ENCODE results near the gene AAR2. TPM values are rescaled to one million over a fixed set of nuclear protein-coding genes. Genes with fewer than 3 reads are reported as not detected.

Gene AAR2
- total RNA-seq, 1 donor from 2014 or later = 24.9 TPM

DNA sequence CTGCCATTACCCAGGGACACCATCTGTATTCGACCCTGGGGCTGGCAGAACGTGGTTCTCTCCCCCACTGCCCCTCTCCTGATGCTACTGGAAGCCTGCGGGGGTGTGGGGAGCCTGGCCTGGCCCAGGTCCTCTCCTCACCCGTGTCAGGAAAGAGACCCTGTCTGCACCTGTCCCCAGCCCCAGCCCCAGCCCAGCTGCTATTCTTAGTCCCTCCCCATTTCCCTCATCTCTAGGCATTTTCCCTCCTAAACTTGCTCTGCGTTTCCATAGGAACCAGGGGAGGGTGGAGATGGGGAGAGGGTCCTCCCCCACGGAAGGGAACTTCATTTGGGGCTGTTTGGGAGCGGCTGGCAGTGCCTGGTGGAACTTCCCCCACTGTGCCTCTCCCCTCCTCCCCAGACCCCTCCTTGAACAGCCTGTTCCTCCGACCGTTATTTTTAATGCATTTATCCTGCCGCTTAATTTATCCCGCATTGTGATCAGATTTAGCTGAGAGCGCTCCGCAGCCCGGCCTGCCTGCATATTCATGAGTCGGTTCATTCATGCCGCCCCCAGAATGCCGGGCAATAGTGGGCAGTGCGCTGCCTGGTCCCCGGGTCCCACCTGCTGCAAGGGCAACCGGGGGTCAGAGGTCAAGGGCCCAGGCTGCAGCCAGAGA is 38.0 kb downstream of the AAR2 start:
- FAIRE-seq (no peak), DNase-seq (ENCODE audit: low spot score in 2 of 2) (no peak)

DNA sequence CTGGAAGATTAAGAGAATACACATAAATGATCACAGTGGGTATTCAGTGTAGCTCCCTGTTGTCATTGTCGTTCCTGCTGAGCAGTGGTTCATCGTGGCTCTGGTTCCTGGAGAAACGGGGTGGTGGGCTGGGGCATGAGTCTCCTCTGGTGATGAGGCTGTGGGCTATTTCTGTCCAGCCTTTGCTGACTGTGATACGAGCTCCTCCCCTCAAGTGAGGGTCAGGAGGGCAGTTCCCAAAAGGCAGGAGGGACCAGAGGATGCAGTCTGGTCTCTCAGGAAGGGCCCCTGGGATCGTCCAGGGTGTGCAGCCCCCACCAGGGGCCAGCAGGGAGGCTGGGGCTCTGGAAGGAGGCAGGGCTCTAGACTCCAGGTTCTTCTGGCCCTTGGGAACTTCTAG is 38.7 kb downstream of the AAR2 start:
- FAIRE-seq = no peak
- DNase-seq (ENCODE audit: low spot score in 2 of 2) = no peak

DNA sequence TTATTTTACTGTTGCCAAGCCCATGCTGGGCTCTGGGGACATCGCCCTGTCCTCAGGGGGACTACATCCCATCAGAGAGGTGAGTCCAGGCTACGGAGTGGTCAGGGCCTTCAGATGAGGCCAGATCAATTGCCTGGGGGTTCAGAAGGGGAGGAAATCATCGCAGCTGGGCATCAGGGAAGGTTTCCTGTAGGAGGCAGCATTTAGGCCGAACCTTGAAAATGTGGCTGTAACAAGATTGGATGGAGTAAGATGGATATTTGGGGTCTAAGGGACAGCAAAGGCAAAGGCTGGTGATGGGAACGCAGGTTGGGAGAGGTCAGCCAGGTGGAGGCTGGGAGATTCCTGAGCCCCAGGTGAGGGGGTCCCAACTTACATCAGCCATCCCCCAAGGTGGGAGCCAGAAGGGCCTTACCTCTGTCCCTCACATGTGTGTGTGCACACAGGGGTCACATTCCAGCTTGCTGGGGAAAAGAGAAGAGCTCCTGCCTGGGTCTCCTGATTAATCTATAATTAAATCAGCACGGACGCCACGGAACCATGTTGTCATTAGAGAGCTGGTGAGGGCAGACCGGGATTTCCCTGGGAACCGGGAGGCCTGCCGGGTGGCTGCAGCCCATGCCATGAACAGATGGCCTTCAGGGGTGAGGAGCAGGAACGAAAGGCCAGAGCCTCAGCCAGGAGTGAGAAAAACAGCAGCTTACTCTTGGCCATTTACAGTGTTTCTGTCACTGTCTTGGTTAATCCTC is 39.3 kb downstream of the AAR2 start:
- FAIRE-seq (no peak), DNase-seq (ENCODE audit: low spot score in 2 of 2) (no peak)

DNA sequence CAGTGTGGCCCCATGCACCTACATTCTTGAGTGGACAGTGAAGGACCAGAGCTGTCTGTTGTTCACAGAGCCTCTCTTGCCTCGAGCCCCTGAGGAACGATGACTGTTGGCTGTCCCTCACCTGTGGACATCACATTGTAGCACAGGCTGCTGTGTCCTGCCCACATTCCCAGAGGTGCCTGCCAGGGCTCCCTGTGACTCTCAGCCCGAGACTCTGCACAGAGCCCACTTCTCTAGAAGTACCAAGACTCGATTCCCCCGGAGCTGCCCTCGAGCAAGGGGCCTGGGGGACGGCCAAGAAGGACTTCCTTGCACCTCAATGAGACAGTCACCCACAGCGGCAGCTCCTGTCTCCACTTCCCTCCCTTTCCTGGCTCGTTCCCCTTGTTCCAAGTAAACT is 41.3 kb downstream of the AAR2 start:
- no peak for DNase-seq (ENCODE audit: low spot score in 2 of 2)
- no peak for FAIRE-seq

DNA sequence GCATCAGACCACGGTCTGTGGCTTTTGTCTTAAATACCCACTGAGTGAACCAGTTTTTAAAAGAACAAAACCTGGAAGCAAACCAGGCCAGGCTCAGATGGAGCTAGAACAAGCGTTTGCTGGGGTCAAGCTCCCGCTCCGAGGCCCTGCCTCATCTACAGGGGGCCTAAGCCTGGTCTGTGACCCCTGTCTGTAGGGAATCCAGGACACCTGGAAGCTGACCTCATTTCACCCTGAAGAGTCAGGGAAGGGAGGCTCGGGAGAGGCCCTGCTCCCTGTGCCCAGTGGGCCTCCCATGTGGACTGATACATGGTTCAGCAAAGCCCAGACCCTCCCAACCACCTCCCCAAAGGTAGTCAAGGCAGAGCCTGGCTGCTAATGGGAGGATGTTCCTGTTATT is 43.1 kb downstream of the AAR2 start:
- no peak for FAIRE-seq
- DNase-seq (ENCODE audit: low spot score in 2 of 2) = no peak

DNA sequence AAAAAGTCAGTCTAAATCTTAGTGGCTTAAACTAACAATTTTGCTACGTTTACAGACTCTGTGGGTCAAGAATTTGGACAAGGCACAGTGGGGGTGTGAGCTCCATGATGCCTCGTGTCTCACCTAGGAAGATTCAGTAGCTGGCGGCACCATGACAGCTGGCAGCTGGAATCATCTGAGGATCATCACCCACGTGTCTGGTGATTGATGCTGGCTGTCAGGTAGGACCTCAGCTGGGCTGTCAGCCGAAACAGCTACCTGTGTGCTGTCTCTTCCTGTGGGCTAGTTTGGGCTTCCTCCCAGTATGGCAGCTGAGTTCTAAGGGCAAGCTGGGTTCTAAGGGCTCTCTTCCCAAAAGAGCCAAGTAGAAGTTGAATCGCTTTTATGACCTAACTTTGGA is 43.5 kb downstream of the AAR2 start:
- DNase-seq (ENCODE audit: low spot score in 2 of 2) = no peak
- no peak for FAIRE-seq

DNA sequence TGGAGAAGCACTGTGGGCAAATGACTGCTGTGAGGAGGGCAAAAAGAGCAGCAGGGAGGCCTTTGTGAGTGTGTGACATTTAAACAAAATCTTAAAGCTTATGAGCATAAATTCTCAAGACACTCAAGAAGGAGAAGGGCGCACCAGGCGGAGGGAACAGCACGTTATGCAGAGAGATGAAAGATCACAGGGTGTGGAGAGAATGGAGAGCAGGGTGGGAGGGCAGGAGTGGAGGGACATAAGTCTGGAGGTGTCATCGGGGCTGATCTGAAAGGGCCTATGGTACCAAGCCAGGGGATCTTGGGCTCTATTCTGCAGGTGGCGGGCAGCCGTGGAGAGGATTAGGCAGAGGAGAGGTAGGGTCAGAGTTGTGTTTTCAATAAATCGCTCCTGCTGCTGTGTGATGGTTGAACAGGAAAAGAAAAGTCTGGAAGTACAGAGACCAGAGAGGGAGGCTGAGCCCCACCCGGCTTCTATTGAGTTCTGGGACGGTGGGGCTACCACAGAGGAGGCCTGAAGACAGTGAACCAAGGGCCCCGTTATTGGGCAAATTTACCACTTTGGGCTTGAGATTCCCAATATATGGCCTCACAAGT is 45.6 kb downstream of the AAR2 start:
- DNase-seq (ENCODE audit: low spot score in 2 of 2) (no peak), FAIRE-seq (no peak)

DNA sequence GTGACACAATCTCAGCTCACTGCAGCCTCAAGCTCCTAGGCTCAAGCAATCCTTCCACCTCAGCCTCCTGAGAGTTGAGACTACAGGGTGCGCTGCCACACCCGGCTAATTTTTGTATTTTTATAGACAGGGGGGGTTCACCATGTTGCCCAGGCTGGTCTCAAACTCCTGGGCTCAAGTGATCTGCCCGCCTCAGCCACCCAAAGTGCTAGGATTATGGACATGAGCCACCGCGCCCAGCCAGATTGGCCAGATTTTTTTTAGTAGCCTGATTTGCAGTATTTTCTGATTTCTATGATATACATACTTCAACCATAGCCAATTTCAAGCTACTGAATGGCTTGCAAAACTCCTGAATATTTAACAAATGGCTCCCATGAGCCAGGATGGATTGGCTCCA is 48.5 kb downstream of the AAR2 start:
- DNase-seq (ENCODE audit: low spot score in 2 of 2) (no peak), FAIRE-seq (no peak)

DNA sequence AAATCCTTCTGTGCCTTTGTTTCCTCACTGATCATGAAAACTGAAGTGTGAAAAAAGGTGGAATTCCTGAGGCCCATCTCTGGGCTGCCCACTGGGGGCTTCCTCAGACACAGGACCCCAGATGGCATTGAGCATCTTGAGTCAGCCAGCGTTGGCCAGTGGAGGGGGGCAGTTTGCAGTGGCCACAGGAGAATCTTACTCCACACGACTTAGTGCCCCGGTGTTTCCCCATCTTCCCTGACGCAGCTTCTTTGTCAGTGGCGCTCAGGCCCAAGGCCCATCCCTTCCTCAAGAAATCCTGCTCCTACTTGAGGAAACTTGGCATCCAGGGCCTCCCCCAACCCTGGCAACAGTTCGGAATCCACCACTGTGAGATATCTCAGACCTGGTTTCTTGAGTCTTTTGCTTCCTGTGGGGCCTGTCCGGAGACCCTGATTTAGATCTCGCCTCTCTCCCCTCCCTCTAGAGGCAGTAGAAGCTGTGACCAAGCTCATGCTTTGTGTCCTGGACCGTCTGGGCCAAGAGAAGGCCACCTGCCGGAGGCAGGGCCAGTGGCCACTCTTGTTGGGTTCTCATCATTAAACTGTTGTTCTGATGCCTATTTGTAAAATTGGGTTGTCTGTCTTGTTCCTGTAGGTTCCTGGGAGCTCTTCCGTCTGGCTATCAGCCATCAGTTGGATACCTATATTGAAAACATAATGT is 49.6 kb downstream of the AAR2 start:
- no peak for FAIRE-seq

DNA sequence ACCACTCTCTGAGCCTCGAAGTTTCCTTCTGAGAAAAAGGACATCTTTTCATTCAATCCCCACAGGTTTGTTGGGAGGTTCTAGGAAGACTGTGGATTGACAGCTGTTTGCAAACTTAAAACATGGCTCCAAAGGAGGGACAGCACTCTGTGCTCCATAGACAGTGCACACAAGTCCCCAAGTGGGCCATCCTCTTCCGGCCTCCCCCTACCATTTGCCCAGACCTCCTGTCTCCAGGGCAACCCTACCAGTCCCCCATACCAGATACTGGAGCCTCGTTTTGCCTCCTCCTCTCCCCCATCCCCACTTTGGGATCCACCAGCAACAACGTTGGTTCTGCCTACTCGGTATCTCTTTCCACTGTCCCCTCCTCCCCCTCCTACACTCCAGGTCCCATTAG is 61.4 kb downstream of the AAR2 start:
- FAIRE-seq (no peak), DNase-seq (ENCODE audit: low spot score in 2 of 2) (no peak)

More for the DNA sequence above, 49.6 kb downstream of the AAR2 start:
- no peak for DNase-seq (ENCODE audit: low spot score in 2 of 2)

DNA sequence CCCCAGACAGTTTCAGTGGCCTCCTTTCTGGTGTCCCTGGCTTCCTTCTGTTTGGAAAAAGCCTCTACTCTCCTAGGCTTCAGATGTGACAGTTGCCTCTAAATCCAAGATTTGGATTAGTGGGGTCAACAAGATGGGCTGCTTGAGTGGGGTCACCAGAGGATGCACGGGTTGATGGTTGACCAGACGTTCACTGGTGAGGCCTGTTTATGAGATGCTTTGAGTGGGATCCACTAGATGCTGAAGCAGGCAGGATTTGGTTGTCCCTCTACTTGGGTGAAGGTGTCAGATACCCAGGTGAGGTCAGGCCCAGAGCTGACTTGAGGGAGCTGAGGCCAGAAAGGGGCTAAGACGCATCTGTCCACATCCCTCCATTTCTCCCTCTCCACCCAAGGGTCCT is 61.8 kb downstream of the AAR2 start:
- no peak for DNase-seq (ENCODE audit: low spot score in 2 of 2)
- no peak for FAIRE-seq

DNA sequence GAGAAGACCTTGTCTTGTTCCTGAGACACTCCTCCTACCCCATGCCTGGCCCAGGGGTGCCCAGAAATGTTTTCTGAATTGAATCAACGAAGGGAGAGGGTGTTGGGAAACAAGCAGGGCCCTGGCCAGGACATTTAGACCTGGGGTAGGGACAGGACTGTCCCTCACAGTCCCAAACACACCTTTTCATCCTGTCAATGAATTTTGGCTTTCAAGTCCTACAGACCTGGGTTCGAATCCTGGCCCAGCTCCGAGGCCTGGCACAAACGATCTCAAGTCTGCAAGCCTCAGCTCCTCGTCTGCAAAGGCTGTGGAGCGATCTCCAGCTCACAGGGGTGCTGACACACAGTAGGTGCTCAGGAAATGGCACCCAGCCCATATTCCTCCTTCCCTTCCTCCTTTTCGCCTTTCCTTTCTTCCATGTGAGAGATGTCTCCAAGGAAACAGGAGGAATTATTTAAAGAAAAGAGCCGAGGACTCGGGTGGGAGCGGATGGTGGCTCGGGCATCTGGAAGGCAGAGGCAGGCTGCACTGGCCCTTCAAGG is 62.6 kb downstream of the AAR2 start:
- FAIRE-seq = no peak
- no peak for DNase-seq (ENCODE audit: low spot score in 2 of 2)

DNA sequence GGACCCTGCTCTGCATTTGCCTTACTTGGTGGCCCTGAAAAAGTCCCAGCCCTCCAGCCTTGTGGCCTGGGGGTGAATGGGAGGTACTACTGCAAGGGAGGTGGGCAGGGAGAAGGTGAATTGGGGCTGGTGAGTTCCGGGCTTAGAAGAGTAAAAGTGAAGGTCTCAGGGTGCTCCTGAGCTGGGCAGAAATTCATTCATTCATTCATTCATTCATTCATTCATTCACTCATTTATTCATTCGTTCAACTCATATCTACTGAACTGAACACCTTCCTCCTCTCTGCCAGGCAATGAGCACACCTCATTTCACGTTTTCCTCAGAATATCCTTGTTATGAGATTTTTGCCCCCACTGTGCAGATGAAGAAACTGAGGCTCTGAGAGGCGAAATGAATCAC is 63.2 kb downstream of the AAR2 start:
- no peak for DNase-seq (ENCODE audit: low spot score in 2 of 2)
- no peak for FAIRE-seq

DNA sequence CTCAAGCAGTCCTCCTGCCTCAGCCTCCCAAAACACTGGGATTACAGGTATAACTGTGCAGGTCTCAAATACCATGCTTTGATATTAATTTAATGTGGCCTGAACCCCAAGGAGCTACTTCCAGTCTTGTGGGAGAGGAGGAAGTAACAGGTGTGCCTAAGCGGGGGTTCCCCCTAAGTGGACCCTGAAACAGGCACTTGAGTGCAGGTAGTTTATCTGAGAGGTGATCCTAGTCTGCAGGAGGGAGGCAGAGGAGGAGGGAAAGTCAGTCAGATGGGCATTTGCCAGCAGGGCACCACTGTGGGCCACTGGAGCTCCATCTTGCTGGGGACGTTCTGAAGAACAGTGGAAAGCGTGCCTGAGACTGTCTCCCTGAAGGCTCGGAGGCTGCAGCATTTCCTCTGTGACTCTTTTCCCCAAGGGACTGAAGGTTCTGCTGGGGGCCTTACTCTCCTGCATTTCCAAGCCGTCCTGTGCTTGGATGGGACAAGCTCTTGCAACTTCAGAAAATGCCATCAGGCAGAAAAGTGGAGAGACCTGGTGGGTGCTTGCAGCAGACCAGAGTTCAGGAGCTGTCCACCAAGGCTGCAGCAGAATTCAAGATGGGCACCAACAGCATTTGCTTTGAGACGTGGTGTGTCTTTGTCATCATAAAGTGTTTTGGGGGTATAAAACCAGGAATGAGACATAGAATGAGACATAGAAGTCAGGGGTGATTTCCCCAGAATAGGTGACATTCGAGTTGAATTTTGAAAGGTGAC is 65.3 kb downstream of the AAR2 start:
- DNase-seq (ENCODE audit: low spot score in 2 of 2) (no peak), FAIRE-seq (no peak)

DNA sequence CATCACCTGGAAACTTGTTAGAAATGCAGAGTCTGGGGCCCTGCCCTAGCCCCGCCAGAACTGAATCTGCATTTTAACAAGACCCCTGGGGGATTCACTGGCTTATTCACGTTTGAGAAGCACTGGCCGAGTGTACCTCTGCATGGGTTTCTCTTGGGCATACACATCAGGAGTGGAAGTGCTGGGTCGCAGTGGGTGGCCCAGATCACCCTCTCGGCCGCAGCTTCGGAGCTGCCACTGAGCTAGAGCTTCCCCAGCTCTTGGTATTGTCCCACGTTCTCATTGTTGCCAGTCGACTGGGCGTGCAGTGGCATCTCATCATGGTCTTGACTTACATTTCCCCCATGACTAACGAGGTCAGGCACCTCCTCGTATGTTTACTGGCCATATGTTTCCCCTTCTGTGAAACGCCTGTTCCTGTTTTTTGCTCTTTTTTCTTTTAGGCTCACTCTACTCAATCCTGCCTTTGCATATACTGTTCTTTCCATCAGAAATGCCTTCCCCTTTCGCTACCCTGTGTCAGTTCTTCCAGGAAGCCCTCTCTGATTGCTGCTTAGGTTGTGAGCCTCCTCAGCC is 66.8 kb downstream of the AAR2 start:
- no peak for FAIRE-seq
- no peak for DNase-seq (ENCODE audit: low spot score in 2 of 2)

DNA sequence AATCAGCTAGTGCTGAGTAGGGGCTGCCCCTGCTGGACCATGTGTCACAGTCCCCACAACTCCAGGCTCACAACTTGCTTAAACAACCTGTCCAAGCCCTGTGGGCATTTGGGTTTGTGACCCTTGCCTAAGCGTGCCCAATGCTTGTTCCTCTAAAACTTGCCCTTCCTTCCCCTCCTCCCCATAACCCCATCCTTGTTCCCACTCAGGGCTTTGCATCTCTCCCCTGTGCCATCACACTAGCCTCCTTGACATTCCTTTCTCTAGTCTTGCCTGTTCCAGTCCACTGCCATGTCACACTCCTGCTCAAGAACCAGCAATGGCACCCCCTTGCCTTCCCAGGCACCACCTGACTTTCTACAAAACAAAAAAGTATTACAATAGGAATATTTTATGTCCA is 67.6 kb downstream of the AAR2 start:
- DNase-seq (ENCODE audit: low spot score in 2 of 2) = no peak
- FAIRE-seq = no peak

DNA sequence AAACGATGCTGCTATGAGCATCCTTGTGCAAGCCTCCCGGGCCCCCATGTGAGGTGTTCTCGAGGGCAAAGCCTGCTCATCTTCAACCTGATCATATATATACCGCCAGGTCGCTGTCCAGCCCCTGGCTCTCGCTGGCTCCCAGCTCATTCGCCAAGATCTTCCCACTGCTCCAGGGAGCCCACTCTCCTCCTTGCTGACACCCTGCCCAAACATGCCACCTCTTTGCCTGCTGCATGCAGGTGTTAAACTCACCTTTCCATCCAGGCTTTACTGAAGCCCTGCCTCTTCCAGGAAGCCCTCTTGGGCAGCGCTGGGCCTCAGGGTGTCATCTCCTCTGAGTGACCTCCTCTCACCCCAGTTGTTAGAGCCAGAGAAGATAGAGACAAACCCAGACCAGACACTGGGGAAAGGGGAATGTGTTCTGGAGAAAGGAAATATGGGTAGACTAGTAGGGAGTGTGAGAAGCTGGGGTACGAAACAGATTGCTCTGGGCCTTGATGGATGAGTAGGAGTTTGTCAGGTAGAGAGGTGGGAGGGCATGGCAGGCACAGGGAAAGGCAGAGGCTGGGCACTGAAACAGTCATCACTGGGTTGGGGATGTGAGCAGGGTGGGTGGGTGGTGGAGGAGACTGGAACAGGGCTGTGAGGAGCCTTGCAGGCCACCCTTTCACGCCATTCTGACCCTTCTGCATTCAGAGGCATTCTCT is 68.7 kb downstream of the AAR2 start:
- no peak for DNase-seq (ENCODE audit: low spot score in 2 of 2)
- FAIRE-seq = no peak

DNA sequence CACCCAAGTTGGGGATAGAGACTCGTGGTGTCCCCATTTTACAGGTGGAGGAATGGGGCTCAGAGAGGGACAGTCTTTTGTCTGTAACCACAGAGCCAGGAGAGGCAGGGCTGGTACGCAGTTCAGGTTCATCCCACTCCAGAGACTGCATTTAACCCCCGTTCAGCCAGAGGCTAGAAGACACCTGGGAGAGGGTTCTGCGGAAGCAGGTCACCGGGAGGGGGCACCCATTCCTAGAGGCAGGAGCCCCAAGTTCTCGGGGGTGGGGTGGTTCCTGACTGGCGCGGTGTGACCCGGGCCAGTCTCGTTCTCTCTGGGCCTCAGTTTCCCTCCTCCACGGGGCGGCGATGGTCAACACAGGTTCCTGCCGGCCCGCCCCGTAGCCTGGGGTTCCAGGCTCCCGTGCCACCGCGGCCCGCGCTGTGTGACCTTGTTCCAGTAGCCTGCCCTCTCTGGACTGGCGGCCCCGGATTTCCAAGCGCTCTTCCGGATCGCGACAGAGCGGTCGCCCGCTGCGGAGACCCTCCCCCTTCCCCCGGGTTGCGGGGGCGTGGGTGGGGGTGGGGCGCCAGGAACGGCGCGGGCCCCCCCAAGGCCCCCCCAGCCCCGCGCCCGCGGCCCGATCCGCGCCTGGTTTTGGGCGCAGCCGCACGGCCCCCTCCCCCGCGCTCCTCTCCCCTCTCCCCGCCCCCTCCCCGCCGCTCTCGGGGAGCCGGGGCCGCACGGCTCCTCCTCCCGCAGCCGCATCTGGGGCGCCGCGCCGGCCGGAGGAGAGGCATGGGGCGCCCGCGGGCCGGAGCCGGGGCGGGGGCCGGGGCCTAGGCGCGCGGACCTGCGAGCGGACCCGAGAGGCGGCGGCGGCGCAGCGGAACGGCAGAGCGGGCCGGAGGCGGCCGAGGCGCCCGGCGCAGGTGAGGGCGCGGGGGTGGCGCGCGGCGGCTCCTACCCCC is 69.6 kb downstream of the AAR2 start, which contains the start of gene DLGAP4:
Gene DLGAP4, plus strand, starts transcription at position 738 of the 950 bp plus-strand sequence. CDS start 125,379 bp downstream, outside the sequence.
- FAIRE-seq = no peak
- peak in 1 of 2 donors; percentile 61 for DNase-seq (ENCODE audit: low spot score in 2 of 2)

Measured in frontal cortex (tissue), 4 donors.